SH-SY5Y (cell line): ENCODE measurements around the gene PRDM5.

ENCODE experiments used
- GATA2 ChIP-seq: IDR thresholded peaks from 2 replicates; pipeline ENCODE4 v1.6.1; 2011; ENCODE audit warnings: mild to moderate bottlenecking, low read depth, low read length
- GATA3 ChIP-seq: IDR thresholded peaks from 2 replicates; pipeline ENCODE4 v1.6.1; 2011; ENCODE audit warnings: low read depth, mild to moderate bottlenecking, low read length, moderate library complexity

- TF ChIP-seq GATA2 (no peak), GATA3 (no peak)
These were observed 198.5 kb downstream of the PRDM5 start for GRCh38 chr4:120723986-120724385.
